ENCODE measurements around the gene TBC1D23. TPM values are rescaled to one million over a fixed set of nuclear protein-coding genes. Genes with fewer than 3 reads are reported as not detected.
"Not testable (repeated sequence)": the region's sequence is repeated elsewhere in the genome, so short reads cannot be mapped to it uniquely, and the experiment has no call there.

Gene TBC1D23
- total RNA-seq, 1 experiment from 2014 or later, result 45.2 TPM

DNA sequence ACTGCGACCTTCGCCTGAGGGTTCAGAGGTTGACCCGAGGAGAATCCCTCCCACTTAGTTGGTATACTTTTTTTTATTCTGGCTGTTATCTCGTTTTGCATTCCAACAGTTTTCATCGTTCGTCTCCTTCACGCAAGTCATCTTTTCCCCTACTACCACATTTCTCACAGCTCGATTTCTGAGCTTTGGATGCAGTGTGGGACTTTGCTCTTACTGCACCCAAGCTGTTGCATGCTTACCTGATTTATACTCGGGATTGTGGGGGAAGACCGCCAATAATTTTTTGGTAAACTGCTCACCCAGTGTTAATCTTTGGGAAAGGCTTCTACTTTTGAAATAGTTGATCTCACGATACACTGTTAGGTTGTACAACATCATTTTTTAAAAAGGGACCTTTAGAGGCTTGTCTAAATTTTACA, 702 bp downstream of the TBC1D23 start:
- no peak for DNase-seq
- TF ChIP-seq CTCF (IDR thresholded peaks at IDR 0.05; ENCODE audit: insufficient read depth in 1 of 2, low read depth in 1 of 2, low read length in 1 of 2, severe bottlenecking in 1 of 2, unreplicated experiment in 1 of 2), result no peak
- ChIA-PET CTCF (interaction anchor here (1.8 kb wide), 1 partner anchor 186 kb away, joined by 4 read pairs; no protein-coding TSS in a partner anchor), POLR2A (interaction anchor here (0.7 kb wide), 1 partner anchor 228 kb away, joined by 3 read pairs; no protein-coding TSS in a partner anchor)
- BruUV-seq (replicated peaks), result TSS peak; percentile 50
- intact Hi-C loops (cut with micrococcal nuclease; ENCODE audit: unreplicated experiment), result no loop called here
- peaks cover 31% of the 10 kb centered on the region for H3K4me1 Mint-ChIP-seq (ENCODE audit: low read depth, unreplicated experiment)
- H3K4me3 ChIP-seq (ENCODE audit: low read depth, low read length), result peak overlapping the region; percentile 60
- H3K27me3 Mint-ChIP-seq (ENCODE audit: insufficient read depth, unreplicated experiment), result no peaks in the 10 kb centered on the region
- H3K27me3 ChIP-seq (replicated peaks; ENCODE audit: control insufficient read depth, insufficient read depth, low read length), result no peaks in the 10 kb centered on the region
- H3K27ac Mint-ChIP-seq (ENCODE audit: unreplicated experiment), result peak overlapping the region; percentile 98
- H3K36me3 Mint-ChIP-seq (ENCODE audit: insufficient read depth, unreplicated experiment), result peaks cover 11% of the 10 kb centered on the region
- no peaks in the 10 kb centered on the region for H3K36me3 ChIP-seq (ENCODE audit: control insufficient read depth, insufficient read depth, low read length)
- H3K4me1 ChIP-seq, result 0 out of 2 replicates have a peak, but pooled peaks cover 7% of the 10 kb centered on the region
- peak overlapping the region; percentile 99 for H3K4me3 Mint-ChIP-seq (ENCODE audit: unreplicated experiment)
- no peaks in the 10 kb centered on the region for H3K9me3 Mint-ChIP-seq (ENCODE audit: unreplicated experiment)
- no peaks in the 10 kb centered on the region for H3K9me3 ChIP-seq

- BruUV-seq (replicated peaks); H3K27ac Mint-ChIP-seq (ENCODE audit: unreplicated experiment); H3K9me3 ChIP-seq; H3K27me3 ChIP-seq (replicated peaks; ENCODE audit: control insufficient read depth, insufficient read depth, low read length); H3K9me3 Mint-ChIP-seq (ENCODE audit: unreplicated experiment); H3K27me3 Mint-ChIP-seq (ENCODE audit: insufficient read depth, unreplicated experiment); H3K4me1 ChIP-seq; H3K36me3 ChIP-seq (ENCODE audit: control insufficient read depth, insufficient read depth, low read length); POLR2A ChIA-PET; DNase-seq; H3K4me3 ChIP-seq (ENCODE audit: low read depth, low read length); CTCF ChIA-PET; intact Hi-C loops (cut with micrococcal nuclease; ENCODE audit: unreplicated experiment): not testable (repeated sequence)
- H3K36me3 Mint-ChIP-seq (ENCODE audit: insufficient read depth, unreplicated experiment), result peaks cover 11% of the 10 kb centered on the region
- peaks cover 31% of the 10 kb centered on the region for H3K4me1 Mint-ChIP-seq (ENCODE audit: low read depth, unreplicated experiment)
- peak overlapping the region; percentile 6 for H3K4me3 Mint-ChIP-seq (ENCODE audit: unreplicated experiment)
These were observed 2.1 kb downstream of the TBC1D23 start for GRCh38 chr3:100262925-100263324.

DNA sequence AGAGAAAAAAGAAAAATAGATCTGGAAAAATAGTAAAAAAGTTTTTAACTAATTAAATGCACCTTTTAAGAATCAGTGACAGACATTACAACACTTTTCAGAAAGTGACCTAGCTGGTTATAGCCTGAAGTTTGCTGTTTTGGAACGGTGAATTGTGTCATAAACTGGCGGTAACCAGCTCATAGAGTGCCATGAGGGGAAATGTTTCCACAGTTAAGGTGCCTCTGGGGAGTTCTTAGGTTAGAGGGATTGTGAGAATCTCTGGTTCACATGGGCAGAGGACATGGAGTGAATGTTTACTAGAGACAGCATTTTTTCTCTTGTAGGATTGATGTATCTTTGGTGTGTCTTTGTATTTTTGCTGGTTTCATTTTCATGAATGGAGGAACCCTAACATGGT, 2.8 kb downstream of the TBC1D23 start:
- POLR2A ChIA-PET, result interaction anchor here (0.7 kb wide), 1 partner anchor 78 kb away, joined by 5 read pairs; no protein-coding TSS in a partner anchor
- Histone ChIP-seq H3K4me3 (ENCODE audit: low read depth, low read length) (no peak overlapping the region), H3K36me3 (ENCODE audit: control insufficient read depth, insufficient read depth, low read length) (no peaks in the 10 kb centered on the region), H3K4me1 (0 out of 2 replicates have a peak, but pooled peaks cover 7% of the 10 kb centered on the region), H3K9me3 (no peaks in the 10 kb centered on the region), H3K27me3 (replicated peaks; ENCODE audit: control insufficient read depth, insufficient read depth, low read length) (no peaks in the 10 kb centered on the region)
- H3K4me3 Mint-ChIP-seq (ENCODE audit: unreplicated experiment), result peak overlapping the region; percentile 6
- DNase-seq, result no peak
- H3K36me3 Mint-ChIP-seq (ENCODE audit: insufficient read depth, unreplicated experiment), result peaks cover 11% of the 10 kb centered on the region
- peak overlapping the region; percentile 4 for H3K27ac Mint-ChIP-seq (ENCODE audit: unreplicated experiment)
- intact Hi-C loops (cut with micrococcal nuclease; ENCODE audit: unreplicated experiment), result no loop called here
- no peak for TF ChIP-seq CTCF (IDR thresholded peaks at IDR 0.05; ENCODE audit: insufficient read depth in 1 of 2, low read depth in 1 of 2, low read length in 1 of 2, severe bottlenecking in 1 of 2, unreplicated experiment in 1 of 2)
- H3K4me1 Mint-ChIP-seq (ENCODE audit: low read depth, unreplicated experiment), result peaks cover 31% of the 10 kb centered on the region
- CTCF ChIA-PET, result no interaction called here
- no peaks in the 10 kb centered on the region for H3K9me3 Mint-ChIP-seq (ENCODE audit: unreplicated experiment)
- BruUV-seq (replicated peaks), result no TSS peak
- H3K27me3 Mint-ChIP-seq (ENCODE audit: insufficient read depth, unreplicated experiment), result no peaks in the 10 kb centered on the region
